HG02938 (cell line): ENCODE measurements around the gene WNK1.
"Not testable (repeated sequence)": the region's sequence is repeated elsewhere in the genome, so short reads cannot be mapped to it uniquely, and the experiment has no call there.

ENCODE experiments used
- ATAC-seq: cut with Tn5 transposase; IDR thresholded peaks from one replicate; pipeline ENCODE4 v1.9.1; 2021; ENCODE audit warnings: mild to moderate bottlenecking, moderate library complexity; ENCODE audit not compliant: unreplicated experiment

Gene WNK1

GRCh38 chr12:740921-741320 lies 11.5 kb upstream of the WNK1 start:
- ATAC-seq, result no peak

DNA sequence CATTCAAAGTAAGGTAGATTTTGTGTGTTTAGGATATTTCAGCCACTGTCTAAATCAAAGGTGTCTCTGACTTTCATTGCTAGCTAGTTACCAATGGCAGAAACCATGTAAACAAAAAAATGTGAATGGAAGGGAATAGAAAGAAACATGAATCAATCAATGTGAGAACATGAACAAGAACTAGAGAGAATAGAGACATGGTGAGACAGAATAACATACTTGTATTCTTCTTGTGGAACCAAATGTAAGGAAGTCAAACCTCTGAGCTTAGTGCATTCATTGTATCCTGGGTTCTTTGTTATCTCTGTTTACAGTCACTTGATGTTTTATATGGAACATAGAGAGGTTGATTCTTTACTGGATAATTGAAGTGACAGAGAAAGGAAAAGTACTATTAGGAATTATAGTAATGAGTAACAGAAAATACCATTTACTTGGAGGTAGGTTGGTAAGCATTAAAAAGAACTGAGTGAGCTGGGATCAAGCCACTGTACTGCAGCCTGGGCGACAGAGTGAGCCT lies 2.6 kb upstream of the WNK1 start:
- ATAC-seq, result no peak

GRCh38 chr12:750366-751191 lies 1.8 kb upstream of the WNK1 start:
- no peak for ATAC-seq

DNA sequence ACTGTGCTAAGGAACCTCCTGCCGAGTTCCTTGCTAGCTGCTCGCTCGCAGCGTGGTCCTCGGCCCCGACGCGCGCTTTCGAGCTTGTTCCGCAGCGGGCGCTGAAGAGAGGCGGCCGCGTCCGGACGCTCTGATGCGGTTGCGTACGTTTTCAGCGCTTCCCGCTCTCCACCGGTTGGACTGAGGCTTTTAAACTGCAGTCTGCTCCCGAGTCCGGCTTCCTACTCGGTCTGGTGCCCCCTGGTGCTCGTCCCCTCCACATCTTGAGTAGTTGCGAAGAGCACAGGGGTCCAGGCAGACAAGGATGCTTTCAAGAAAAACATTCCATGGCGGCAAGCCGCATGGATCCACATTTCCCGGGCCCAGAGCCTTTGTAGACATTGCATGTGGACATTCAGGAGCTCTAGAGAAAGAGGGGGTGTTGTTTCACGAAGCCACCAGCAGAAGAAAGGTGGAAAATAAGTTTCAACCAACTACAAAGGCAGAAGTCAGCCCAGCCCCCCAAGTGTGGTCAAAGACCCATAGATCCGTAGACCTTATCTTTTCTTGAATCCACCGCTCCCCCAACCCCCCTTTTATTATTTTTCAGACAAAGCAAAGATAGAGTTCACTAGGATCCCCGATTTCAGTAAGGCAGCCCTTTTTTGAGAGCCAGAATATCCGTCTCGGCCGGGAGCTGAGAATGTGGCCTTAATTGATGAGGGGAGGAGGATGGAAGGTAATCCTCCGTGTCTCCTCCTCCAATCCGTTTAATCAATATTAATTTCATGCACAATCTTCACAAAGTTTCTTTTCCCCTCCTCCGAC lies 984 bp upstream of the WNK1 start:
- peak; percentile 42 for ATAC-seq

DNA sequence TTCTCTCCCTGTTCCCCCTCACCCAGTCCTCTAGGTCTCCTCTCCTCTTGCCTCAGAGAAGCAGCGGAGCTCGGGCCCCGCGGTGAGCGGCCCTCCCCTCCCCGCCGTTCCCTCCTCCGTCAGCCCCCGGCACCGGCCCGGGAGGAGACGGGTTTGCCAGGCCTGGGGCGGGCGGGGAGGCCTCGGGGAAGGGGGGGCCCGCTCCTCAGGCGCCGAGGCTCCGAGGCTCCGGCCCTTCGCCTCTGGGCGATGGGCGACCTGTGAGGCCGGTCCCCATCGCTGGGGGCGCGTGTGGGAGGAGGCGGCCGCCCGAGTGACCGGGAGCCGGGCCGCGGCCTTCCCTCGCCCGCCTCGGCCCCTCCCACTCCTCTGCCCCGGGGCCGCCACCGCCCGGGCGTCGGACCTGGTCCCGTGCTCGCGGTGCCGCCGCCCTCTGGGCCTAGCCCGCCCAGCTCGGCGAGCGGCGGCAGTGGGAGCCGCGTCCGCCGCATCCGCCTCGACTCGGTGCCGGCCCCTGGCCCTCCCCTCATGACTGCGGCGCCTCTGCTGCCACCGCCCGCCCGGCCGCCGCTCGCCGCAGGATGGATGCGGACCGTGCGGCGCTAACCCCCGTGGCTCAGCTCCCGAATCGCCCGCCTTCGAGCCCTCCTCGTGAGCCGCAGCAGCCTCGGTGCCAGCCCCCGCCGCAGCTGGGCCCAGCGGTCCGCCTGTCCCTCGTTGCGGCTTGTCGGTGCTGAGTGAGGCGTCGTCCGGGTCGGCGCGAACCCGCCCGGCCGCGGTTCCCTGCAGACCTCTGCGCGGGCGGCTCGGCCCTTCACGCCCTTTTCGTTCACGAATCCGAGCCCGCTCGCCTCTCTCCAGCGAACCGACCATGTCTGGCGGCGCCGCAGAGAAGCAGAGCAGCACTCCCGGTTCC lies 574 bp downstream of the WNK1 start:
- peak; percentile 11 for ATAC-seq

DNA sequence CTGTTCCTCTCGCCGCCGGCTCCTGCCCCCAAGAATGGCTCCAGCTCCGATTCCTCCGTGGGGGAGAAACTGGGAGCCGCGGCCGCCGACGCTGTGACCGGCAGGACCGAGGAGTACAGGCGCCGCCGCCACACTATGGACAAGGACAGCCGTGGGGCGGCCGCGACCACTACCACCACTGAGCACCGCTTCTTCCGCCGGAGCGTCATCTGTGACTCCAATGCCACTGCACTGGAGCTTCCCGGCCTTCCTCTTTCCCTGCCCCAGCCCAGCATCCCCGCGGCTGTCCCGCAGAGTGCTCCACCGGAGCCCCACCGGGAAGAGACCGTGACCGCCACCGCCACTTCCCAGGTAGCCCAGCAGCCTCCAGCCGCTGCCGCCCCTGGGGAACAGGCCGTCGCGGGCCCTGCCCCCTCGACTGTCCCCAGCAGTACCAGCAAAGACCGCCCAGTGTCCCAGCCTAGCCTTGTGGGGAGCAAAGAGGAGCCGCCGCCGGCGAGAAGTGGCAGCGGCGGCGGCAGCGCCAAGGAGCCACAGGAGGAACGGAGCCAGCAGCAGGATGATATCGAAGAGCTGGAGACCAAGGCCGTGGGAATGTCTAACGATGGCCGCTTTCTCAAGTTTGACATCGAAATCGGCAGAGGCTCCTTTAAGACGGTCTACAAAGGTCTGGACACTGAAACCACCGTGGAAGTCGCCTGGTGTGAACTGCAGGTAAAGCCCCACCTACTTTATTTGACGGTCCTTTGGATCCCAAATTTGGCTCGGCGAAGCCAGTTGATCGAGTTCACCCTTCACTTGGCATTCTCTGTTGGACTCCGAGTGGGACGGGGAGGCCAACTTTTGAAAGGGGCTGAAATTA lies 1.5 kb downstream of the WNK1 start:
- ATAC-seq, result no peak

GRCh38 chr12:754473-754820 lies 2.1 kb downstream of the WNK1 start:
- no peak for ATAC-seq

DNA sequence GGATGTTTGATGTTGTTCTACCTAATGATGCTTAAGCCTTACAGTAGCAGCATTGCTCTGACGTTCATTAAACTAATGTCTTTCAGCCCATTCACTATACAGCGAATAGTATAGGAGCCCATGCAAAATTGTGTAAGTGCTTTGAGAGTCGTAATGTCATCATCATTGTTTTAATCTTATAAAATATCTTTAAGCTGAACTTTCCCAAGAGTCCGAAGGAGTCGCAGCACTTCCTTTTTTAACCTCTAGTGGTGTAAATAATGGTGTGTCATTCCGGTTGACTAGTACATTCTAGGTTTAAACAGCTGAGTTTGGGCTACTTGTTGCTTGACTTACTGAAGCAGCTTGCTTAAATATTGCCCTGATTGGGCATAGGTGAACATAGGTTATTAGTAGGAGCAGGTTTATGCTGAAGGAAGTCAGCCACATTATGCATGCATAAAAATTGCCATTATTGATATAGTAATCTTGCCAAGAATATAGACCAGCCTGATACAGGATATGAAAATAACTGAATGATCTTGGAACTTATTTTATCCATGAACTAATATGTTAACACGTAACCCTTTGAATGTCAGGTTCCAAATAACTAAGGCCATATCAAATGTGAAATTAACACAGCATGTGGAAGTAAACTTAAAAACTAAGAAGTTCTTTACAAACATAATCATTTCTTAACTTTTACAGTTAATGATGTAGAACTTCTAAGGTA lies 2.6 kb downstream of the WNK1 start:
- ATAC-seq, result no peak

GRCh38 chr12:759628-760027 lies 7.2 kb downstream of the WNK1 start:
- ATAC-seq, result no peak

DNA sequence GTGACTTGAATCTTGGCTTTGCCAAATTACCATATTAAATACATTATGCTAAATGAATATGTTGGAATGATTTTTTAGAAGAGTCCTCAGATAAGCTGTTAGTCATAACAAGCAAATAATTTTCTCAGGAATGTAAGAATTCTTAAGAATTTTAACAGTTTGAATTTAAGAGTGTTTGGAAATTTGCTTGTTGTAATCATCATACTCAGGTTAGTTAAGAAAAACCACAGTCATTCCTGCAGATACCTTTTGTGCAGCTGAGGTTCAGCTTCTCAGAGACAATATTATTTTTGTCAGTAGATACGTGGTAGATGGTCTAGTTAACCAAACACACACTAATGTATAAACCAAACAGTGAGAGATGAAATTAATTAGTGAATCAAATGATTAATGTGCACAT lies 8.9 kb downstream of the WNK1 start:
- no peak for ATAC-seq

DNA sequence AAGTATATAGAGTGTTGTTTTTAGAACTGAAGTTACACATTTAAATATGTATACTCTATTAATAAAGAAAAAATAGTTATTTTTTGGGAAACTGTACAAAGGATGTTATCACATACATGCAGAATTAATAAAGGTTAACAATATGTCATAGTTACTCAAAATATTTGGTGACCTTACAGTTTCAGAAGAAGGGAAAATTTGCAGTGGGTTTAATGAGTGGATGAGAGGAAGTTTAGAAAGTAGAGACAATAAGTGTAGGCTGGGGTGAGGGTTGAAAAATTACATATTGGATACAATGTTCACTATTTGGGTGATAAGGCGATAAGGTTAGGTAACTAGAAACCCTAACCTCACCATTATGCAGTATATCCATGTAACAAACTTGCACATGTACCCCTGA lies 13.5 kb downstream of the WNK1 start:
- no peak for ATAC-seq

GRCh38 chr12:768434-768833 lies 16.1 kb downstream of the WNK1 start:
- ATAC-seq, result no peak

DNA sequence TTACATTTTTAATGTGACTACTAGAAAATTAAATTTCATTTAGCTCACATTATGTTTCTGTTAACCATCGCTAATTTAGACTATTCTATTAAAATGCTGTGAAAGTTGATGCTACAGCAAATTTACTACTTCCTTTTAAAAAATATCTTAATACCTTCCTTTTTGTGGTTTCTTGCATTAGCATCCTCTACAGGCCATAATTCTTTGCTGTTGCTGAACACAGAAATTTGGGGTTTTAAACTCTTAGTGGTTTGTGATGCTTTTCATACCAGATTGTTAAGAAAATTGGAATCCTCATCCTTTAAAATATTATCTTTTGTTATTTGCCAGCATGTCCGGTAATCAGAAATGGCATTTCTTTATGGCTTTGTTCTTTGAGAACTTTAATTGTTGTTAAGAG lies 18.1 kb downstream of the WNK1 start:
- no peak for ATAC-seq

GRCh38 chr12:772056-772697 lies 19.8 kb downstream of the WNK1 start:
- ATAC-seq, result no peak

GRCh38 chr12:774051-774614 lies 21.8 kb downstream of the WNK1 start:
- no peak for ATAC-seq

DNA sequence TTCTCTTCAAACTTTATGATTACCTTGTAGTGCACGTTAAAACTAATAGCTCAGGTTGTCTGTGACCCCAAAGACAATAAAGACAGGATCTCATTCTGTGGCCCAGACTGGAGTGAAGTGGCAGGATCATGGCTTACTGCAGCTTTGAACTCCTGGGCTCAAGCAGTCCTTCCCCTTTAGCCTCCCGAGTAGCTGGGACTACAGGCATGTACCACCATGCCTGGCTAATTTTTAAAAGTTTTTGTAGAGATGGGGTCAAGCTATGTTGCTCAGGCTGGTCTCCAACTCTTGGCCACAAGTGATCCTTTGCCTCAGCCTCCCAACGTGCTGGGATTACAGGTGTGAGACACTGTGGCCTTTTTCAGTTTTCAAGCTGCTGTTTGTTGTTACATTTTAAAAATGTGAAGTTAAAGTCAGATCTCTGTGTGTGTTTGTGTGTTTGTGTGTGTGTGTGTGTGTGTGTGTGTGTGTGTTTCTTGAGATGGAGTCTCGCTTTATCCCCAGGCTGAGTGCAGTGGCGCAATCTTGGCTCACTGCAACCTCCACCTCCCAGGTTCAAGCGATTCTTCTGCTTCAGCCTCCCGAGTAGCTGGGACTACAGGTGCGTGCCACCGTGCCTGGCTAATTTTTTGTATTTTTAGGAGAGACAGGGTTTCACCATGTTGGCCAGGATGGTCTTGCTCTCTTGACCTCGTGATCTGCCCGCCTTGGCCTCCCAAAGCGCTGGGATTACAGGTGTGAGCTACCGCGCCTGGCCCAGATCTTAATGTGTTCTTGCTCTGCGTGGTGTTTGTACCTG lies 23.8 kb downstream of the WNK1 start:
- not testable (repeated sequence) for ATAC-seq

DNA sequence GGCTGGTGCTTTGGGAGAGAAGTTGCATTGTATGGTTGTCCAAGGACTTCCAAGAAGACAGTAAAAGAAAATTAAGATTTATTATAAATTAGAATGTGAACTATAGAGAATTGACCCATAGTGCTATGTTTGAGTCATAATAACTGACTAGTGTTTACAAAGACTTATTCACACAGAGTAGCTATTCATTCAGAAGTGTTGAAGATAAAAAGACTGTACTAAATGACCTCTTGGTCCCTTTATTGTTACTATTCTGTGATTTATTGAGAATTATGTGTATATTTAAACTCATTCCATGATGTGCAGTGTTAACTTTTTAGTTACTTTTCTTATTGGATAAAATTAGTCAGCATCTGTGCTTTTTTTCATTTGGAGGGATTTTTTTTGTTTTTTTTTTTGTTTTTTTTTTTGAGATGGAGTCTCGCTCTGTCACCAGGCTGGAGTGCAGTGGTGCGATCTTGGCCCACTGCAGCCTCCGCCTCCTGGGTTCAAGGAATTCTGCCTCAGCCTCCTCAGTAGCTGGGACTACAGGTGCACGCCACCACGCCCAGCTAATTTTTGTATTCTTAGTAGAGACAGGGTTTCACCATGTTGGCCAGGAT lies 24.5 kb downstream of the WNK1 start:
- ATAC-seq, result not testable (repeated sequence)
